ENCODE results near the gene RPL35. TPM values are rescaled to one million over a fixed set of nuclear protein-coding genes. Genes with fewer than 3 reads are reported as not detected.

The RPL35 gene
- total RNA-seq, 1 experiment from 2014 or later, result 736 TPM

GRCh38 chr9:124857533-124858162 is 4.1 kb downstream of the RPL35 start:
- intact Hi-C loops (cut with micrococcal nuclease; ENCODE audit: unreplicated experiment), result no loop called here
- H3K9me3 Mint-ChIP-seq (ENCODE audit: low read depth, unreplicated experiment), result no peaks in the 10 kb centered on the region
- no peak overlapping the region for H3K4me3 Mint-ChIP-seq (ENCODE audit: low read depth, unreplicated experiment)
- no peak for TF ChIP-seq CTCF (IDR thresholded peaks at IDR 0.05; ENCODE audit: unreplicated experiment)
- H3K27ac Mint-ChIP-seq (ENCODE audit: unreplicated experiment), result no peak overlapping the region
- CTCF ChIA-PET, result no interaction called here
- H3K36me3 Mint-ChIP-seq (ENCODE audit: insufficient read depth, unreplicated experiment), result peaks cover 75% of the 10 kb centered on the region
- peaks cover 9% of the 10 kb centered on the region for H3K4me1 Mint-ChIP-seq (ENCODE audit: low read depth, unreplicated experiment)
- H3K27me3 Mint-ChIP-seq (ENCODE audit: unreplicated experiment), result no peaks in the 10 kb centered on the region
- BruUV-seq (replicated peaks), result no TSS peak
- no peak for DNase-seq

- no peak overlapping the region for H3K4me3 Mint-ChIP-seq (ENCODE audit: low read depth, unreplicated experiment)
- peaks cover 9% of the 10 kb centered on the region for H3K4me1 Mint-ChIP-seq (ENCODE audit: low read depth, unreplicated experiment)
These were observed 5.6 kb downstream of the RPL35 start for GRCh38 chr9:124855944-124856765.

GRCh38 chr9:124855566-124855943 is 6.2 kb downstream of the RPL35 start:
- H3K9me3 Mint-ChIP-seq (ENCODE audit: low read depth, unreplicated experiment), result no peaks in the 10 kb centered on the region
- intact Hi-C loops (cut with micrococcal nuclease; ENCODE audit: unreplicated experiment), result no loop called here
- no TSS peak for BruUV-seq (replicated peaks)

More at GRCh38 chr9:124855944-124856765, 5.6 kb downstream of the RPL35 start:
- H3K9me3 Mint-ChIP-seq (ENCODE audit: low read depth, unreplicated experiment), result no peaks in the 10 kb centered on the region
- H3K36me3 Mint-ChIP-seq (ENCODE audit: insufficient read depth, unreplicated experiment), result peaks cover 61% of the 10 kb centered on the region
- no peaks in the 10 kb centered on the region for H3K27me3 Mint-ChIP-seq (ENCODE audit: unreplicated experiment)
- intact Hi-C loops (cut with micrococcal nuclease; ENCODE audit: unreplicated experiment), result no loop called here
- TF ChIP-seq CTCF (IDR thresholded peaks at IDR 0.05; ENCODE audit: unreplicated experiment), result no peak
- DNase-seq, result peak; percentile 49
- no peak overlapping the region for H3K27ac Mint-ChIP-seq (ENCODE audit: unreplicated experiment)
- CTCF ChIA-PET, result interaction anchor here (0.8 to 1.4 kb wide), 4 partner anchors 61 to 84 kb away, joined by 3 to 4 read pairs (median 4); no protein-coding TSS in a partner anchor
- no TSS peak for BruUV-seq (replicated peaks)

GRCh38 chr9:124854822-124855221 is 6.9 kb downstream of the RPL35 start:
- peaks cover 48% of the 10 kb centered on the region for H3K36me3 Mint-ChIP-seq (ENCODE audit: insufficient read depth, unreplicated experiment)
- H3K9me3 Mint-ChIP-seq (ENCODE audit: low read depth, unreplicated experiment), result no peaks in the 10 kb centered on the region
- H3K27ac Mint-ChIP-seq (ENCODE audit: unreplicated experiment), result peak overlapping the region; percentile 50

More at GRCh38 chr9:124855566-124855943, 6.2 kb downstream of the RPL35 start:
- Mint-ChIP-seq H3K4me1 (ENCODE audit: low read depth, unreplicated experiment) (peaks cover 8% of the 10 kb centered on the region), H3K4me3 (ENCODE audit: low read depth, unreplicated experiment) (no peak overlapping the region), H3K27ac (ENCODE audit: unreplicated experiment) (peak overlapping the region; percentile 50), H3K27me3 (ENCODE audit: unreplicated experiment) (no peaks in the 10 kb centered on the region), H3K36me3 (ENCODE audit: insufficient read depth, unreplicated experiment) (peaks cover 55% of the 10 kb centered on the region)
- DNase-seq, result no peak
- no peak for TF ChIP-seq CTCF (IDR thresholded peaks at IDR 0.05; ENCODE audit: unreplicated experiment)
- CTCF ChIA-PET, result interaction anchor here (0.8 to 1.4 kb wide), 4 partner anchors 61 to 83 kb away, joined by 3 to 4 read pairs (median 4); no protein-coding TSS in a partner anchor

More at GRCh38 chr9:124854822-124855221, 6.9 kb downstream of the RPL35 start:
- no TSS peak for BruUV-seq (replicated peaks)
- H3K27me3 Mint-ChIP-seq (ENCODE audit: unreplicated experiment), result no peaks in the 10 kb centered on the region
- CTCF ChIA-PET, result interaction anchor here (1.2 to 4.0 kb wide), 2 partner anchors 60 to 83 kb away, joined by 3 to 80 read pairs; partner anchors contain the start of gene NR6A1
- H3K4me3 Mint-ChIP-seq (ENCODE audit: low read depth, unreplicated experiment), result no peak overlapping the region
- H3K4me1 Mint-ChIP-seq (ENCODE audit: low read depth, unreplicated experiment), result peaks cover under 1% of the 10 kb centered on the region
- no peak for DNase-seq
- no peak for TF ChIP-seq CTCF (IDR thresholded peaks at IDR 0.05; ENCODE audit: unreplicated experiment)
- intact Hi-C loops (cut with micrococcal nuclease; ENCODE audit: unreplicated experiment), result loop anchor here (5.0 kb wide), 1 partner anchor 43 kb away; no protein-coding TSS in a partner anchor

All from Calu3 (cell line).